Parathyroid adenoma (tissue), 2 donors: ENCODE measurements around the gene VPS11.

ENCODE experiments used
- H2AFZ ChIP-seq: fragments of 300-600 bp; sonication (generic); one replicate; pipeline ENCODE4 v1.7.0; 2017; ENCODE audit warnings: antibody characterized with exemption, mild to moderate bottlenecking
- H3K27ac ChIP-seq: fragments of 300-600 bp; sonication (generic); one replicate; pipeline ENCODE4 v1.7.0; 2017
- H3K27me3 ChIP-seq: fragments of 300-600 bp; sonication (generic); one replicate; pipeline ENCODE4 v1.7.0; 2017; ENCODE audit warnings: low read length; ENCODE audit not compliant: control insufficient read depth, insufficient read depth
- H3K36me3 ChIP-seq: fragments of 300-600 bp; sonication (generic); one replicate; pipeline ENCODE4 v1.7.0; 2017; ENCODE audit warnings: low read length; ENCODE audit not compliant: control insufficient read depth, insufficient read depth
- H3K4me1 ChIP-seq: fragments of 300-600 bp; sonication (generic); one replicate; pipeline ENCODE4 v1.7.0; 2017; ENCODE audit warnings: control low read depth
- H3K4me2 ChIP-seq: fragments of 300-600 bp; sonication (generic); one replicate; pipeline ENCODE4 v1.7.0; 2017; ENCODE audit warnings: low read length
- H3K4me3 ChIP-seq: fragments of 300-600 bp; sonication (generic); one replicate; pipeline ENCODE4 v1.7.0; 2017; ENCODE audit warnings: low read depth, low read length
- H3K79me2 ChIP-seq: fragments of 300-600 bp; sonication (generic); one replicate; pipeline ENCODE4 v1.7.0; 2017; ENCODE audit warnings: control low read depth
- H3K9ac ChIP-seq: fragments of 300-600 bp; sonication (generic); one replicate; pipeline ENCODE4 v1.7.0; 2017; ENCODE audit warnings: mild to moderate bottlenecking
- H3K9me3 ChIP-seq: fragments of 300-600 bp; sonication (generic); one replicate; pipeline ENCODE4 v1.7.0; 2017; ENCODE audit warnings: low read length; ENCODE audit not compliant: control insufficient read depth
- TF ChIP-seq, protein P1 (sequence below): fragments of 300-600 bp; sonication (generic); IDR thresholded peaks from one replicate; pipeline ENCODE4 v1.7.0; 2017; ENCODE audit warnings: antibody characterized with exemption, mild to moderate bottlenecking
- donor health status: primary hyperparathyroidism.

Gene VPS11

DNA sequence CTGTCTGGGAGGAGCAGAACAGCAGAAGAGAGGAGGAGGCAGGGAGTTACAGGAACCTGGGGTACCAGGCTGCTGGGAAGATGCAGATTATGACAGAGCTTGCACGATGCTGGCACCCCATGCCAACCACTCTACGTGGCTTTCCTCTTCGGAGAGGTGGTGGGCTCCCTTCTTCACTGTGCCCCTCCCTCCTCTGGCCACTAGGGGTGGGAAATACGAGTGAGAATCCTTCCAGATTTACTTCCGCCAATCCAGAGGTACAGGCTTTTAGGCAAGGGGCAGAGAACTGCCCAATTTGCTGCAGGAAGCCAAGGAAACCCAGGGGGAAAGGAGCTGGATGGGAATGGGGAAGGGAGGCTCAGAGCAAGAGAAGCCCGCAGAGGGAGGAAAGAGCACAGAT lies 22.9 kb upstream of the VPS11 start:
- H3K9me3 ChIP-seq = no peaks in the 10 kb centered on the region
- no peaks in the 10 kb centered on the region for H3K36me3 ChIP-seq
- H3K27ac ChIP-seq = no peak overlapping the region
- H3K4me1 ChIP-seq = no peaks in the 10 kb centered on the region
- TF ChIP-seq, protein P1, sequence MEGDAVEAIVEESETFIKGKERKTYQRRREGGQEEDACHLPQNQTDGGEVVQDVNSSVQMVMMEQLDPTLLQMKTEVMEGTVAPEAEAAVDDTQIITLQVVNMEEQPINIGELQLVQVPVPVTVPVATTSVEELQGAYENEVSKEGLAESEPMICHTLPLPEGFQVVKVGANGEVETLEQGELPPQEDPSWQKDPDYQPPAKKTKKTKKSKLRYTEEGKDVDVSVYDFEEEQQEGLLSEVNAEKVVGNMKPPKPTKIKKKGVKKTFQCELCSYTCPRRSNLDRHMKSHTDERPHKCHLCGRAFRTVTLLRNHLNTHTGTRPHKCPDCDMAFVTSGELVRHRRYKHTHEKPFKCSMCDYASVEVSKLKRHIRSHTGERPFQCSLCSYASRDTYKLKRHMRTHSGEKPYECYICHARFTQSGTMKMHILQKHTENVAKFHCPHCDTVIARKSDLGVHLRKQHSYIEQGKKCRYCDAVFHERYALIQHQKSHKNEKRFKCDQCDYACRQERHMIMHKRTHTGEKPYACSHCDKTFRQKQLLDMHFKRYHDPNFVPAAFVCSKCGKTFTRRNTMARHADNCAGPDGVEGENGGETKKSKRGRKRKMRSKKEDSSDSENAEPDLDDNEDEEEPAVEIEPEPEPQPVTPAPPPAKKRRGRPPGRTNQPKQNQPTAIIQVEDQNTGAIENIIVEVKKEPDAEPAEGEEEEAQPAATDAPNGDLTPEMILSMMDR = no peak
- H3K27me3 ChIP-seq = no peaks in the 10 kb centered on the region
- no peaks in the 10 kb centered on the region for H3K79me2 ChIP-seq
- no peak overlapping the region for H3K4me2 ChIP-seq
- no peak overlapping the region for H3K9ac ChIP-seq
- H3K4me3 ChIP-seq = no peak overlapping the region
- no peak overlapping the region for H2AFZ ChIP-seq

GRCh38 chr11:119046489-119046888 lies 21.1 kb upstream of the VPS11 start:
- Histone ChIP-seq H2AFZ (no peak overlapping the region), H3K36me3 (no peaks in the 10 kb centered on the region), H3K4me3 (no peak overlapping the region), H3K27ac (no peak overlapping the region), H3K9ac (no peak overlapping the region), H3K9me3 (no peaks in the 10 kb centered on the region), H3K4me2 (no peak overlapping the region), H3K27me3 (no peaks in the 10 kb centered on the region), H3K4me1 (no peaks in the 10 kb centered on the region), H3K79me2 (no peaks in the 10 kb centered on the region)
- TF ChIP-seq, protein P1 = no peak

- Histone ChIP-seq H3K79me2 (no peaks in the 10 kb centered on the region), H3K9me3 (no peaks in the 10 kb centered on the region), H3K27ac (no peak overlapping the region), H3K9ac (no peak overlapping the region), H3K4me3 (no peak overlapping the region), H3K36me3 (no peaks in the 10 kb centered on the region), H3K4me1 (no peaks in the 10 kb centered on the region), H2AFZ (no peak overlapping the region), H3K4me2 (no peak overlapping the region), H3K27me3 (no peaks in the 10 kb centered on the region)
- TF ChIP-seq, protein P1 = no peak
Measured at GRCh38 chr11:119047205-119047604, 20.4 kb upstream of the VPS11 start.

DNA sequence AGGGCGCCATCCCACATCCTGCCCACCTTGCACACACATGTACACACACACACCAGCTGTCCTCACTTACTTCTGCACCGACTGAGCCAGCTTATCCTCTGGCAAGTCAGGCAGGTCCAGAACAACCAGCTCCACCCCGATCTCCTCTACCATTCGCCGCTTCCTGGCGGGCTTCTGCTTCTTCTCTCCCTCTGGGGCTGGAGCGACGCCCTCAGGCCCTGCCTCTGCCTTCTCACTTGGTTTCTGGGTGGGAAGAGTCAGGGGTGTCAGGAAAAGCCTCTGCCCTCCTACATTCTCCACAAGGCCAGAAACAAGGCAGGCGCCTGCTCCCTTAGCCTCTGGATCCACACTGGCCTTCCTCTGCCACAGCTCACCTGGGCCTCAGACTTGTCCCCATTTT lies 19.0 kb upstream of the VPS11 start:
- TF ChIP-seq, protein P1 = no peak
- no peak overlapping the region for H2AFZ ChIP-seq
- H3K36me3 ChIP-seq = no peaks in the 10 kb centered on the region

GRCh38 chr11:119049081-119049480 lies 18.5 kb upstream of the VPS11 start:
- Histone ChIP-seq H3K36me3 (no peaks in the 10 kb centered on the region), H3K27me3 (no peaks in the 10 kb centered on the region), H2AFZ (no peak overlapping the region), H3K79me2 (no peaks in the 10 kb centered on the region), H3K4me2 (no peak overlapping the region), H3K27ac (no peak overlapping the region), H3K4me3 (no peak overlapping the region), H3K9ac (no peak overlapping the region), H3K4me1 (no peaks in the 10 kb centered on the region), H3K9me3 (no peaks in the 10 kb centered on the region)
- TF ChIP-seq, protein P1 = no peak

More for the DNA sequence above, 19.0 kb upstream of the VPS11 start:
- H3K4me2 ChIP-seq = no peak overlapping the region
- no peaks in the 10 kb centered on the region for H3K9me3 ChIP-seq
- no peaks in the 10 kb centered on the region for H3K4me1 ChIP-seq
- H3K27me3 ChIP-seq = no peaks in the 10 kb centered on the region
- H3K4me3 ChIP-seq = no peak overlapping the region
- H3K9ac ChIP-seq = no peak overlapping the region
- no peak overlapping the region for H3K27ac ChIP-seq
- H3K79me2 ChIP-seq = no peaks in the 10 kb centered on the region
